Mucosa of rectum (tissue), 2 donors: ENCODE data around the gene PCDH9.

Source experiments
- H3K27ac ChIP-seq, 2 donors: one replicate each; pipeline ENCODE4 v1.7.0; 2013; ENCODE audit warnings: inconsistent platforms in 2 of 2, low read depth in 2 of 2, low read length in 2 of 2
- H3K27me3 ChIP-seq, 2 donors: one replicate each; pipeline ENCODE4 v1.7.0; 2013; ENCODE audit warnings: low read length in 2 of 2; ENCODE audit not compliant: control insufficient read depth in 2 of 2, insufficient read depth in 2 of 2
- H3K36me3 ChIP-seq, 2 donors: one replicate each; pipeline ENCODE4 v1.7.0; 2013; ENCODE audit warnings: low read length in 2 of 2; ENCODE audit not compliant: control insufficient read depth in 2 of 2, insufficient read depth in 2 of 2
- H3K4me1 ChIP-seq, 2 donors: one replicate each; pipeline ENCODE4 v1.7.0; 2013; ENCODE audit warnings: low read length in 2 of 2, mild to moderate bottlenecking in 1 of 2; ENCODE audit not compliant: control insufficient read depth in 2 of 2, insufficient read depth in 2 of 2
- H3K4me3 ChIP-seq, 2 donors: one replicate each; pipeline ENCODE4 v1.7.0; 2013; ENCODE audit warnings: low read length in 2 of 2
- H3K9ac ChIP-seq, 2 donors: one replicate each; pipeline ENCODE4 v1.7.0; 2013; ENCODE audit warnings: low read length in 2 of 2, low read depth in 1 of 2, mild to moderate bottlenecking in 1 of 2
- H3K9me3 ChIP-seq, 2 donors: one replicate each; pipeline ENCODE4 v1.7.0; 2013; ENCODE audit warnings: low read length in 2 of 2; ENCODE audit not compliant: control insufficient read depth in 2 of 2
- donor health status: healthy.
- donor health status: Normal muscosa, but diverticular disease.

The PCDH9 gene

GRCh38 chr13:67204764-67205163, 25.4 kb downstream of the PCDH9 start:
- H3K27ac ChIP-seq: no peak overlapping the region
- H3K4me3 ChIP-seq: no peak overlapping the region

DNA sequence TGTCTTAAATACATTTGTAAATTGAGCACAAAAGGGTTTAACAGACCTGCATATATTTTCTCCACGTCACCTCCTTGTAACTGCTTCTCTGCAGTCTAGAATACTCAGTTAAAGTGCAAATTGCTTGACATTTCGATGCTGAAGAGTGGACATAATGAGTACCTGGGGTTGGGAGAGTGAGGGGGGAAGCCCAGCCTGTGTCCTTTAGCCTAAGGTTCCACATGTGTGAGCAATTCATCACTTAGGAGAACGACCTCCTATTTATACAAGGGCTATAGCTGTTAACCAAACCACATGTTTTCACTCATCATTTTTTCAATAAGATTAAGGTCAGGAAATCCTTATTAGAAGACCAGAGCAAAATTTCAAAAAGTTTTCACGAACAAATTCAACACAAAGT, 29.5 kb downstream of the PCDH9 start:
- no peaks in the 10 kb centered on the region for H3K4me1 ChIP-seq
- H3K9me3 ChIP-seq: no peaks in the 10 kb centered on the region
- no peaks in the 10 kb centered on the region for H3K36me3 ChIP-seq
- H3K4me3 ChIP-seq: no peak overlapping the region
- H3K9ac ChIP-seq: no peak overlapping the region
- H3K27ac ChIP-seq: no peak overlapping the region
- no peaks in the 10 kb centered on the region for H3K27me3 ChIP-seq

More at GRCh38 chr13:67204764-67205163, 25.4 kb downstream of the PCDH9 start:
- Histone ChIP-seq H3K27me3 (no peaks in the 10 kb centered on the region), H3K9me3 (no peaks in the 10 kb centered on the region), H3K36me3 (no peaks in the 10 kb centered on the region), H3K4me1 (no peaks in the 10 kb centered on the region), H3K9ac (no peak overlapping the region)

- Histone ChIP-seq H3K4me3 (no peak overlapping the region), H3K27me3 (no peaks in the 10 kb centered on the region), H3K27ac (no peak overlapping the region), H3K9me3 (no peaks in the 10 kb centered on the region), H3K9ac (no peak overlapping the region), H3K4me1 (no peaks in the 10 kb centered on the region), H3K36me3 (no peaks in the 10 kb centered on the region)
Measured at GRCh38 chr13:67200183-67200582, 30.0 kb downstream of the PCDH9 start.

DNA sequence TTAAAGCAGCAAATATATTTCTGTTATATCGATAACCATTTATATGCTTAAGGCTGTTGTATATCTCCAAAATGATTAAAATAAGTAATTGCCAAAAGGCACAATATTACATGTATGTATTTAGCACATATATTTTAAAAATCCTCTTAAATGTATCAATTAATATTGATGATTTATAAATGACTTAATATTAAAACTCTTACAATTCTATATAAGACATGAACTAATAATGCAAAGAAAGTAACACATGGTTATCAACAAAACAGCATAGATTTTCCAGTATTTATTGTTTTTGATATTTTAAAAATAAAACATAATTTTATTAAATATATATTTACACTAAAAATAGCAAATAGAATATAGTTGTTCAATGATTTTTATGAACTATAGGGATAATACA, 32.4 kb downstream of the PCDH9 start:
- H3K4me1 ChIP-seq: no peaks in the 10 kb centered on the region
- no peaks in the 10 kb centered on the region for H3K9me3 ChIP-seq
- no peaks in the 10 kb centered on the region for H3K27me3 ChIP-seq
- H3K27ac ChIP-seq: no peak overlapping the region
- H3K9ac ChIP-seq: no peak overlapping the region
- no peaks in the 10 kb centered on the region for H3K36me3 ChIP-seq
- no peak overlapping the region for H3K4me3 ChIP-seq

- Histone ChIP-seq H3K27ac (no peak overlapping the region), H3K9me3 (no peaks in the 10 kb centered on the region)
Measured at GRCh38 chr13:67193979-67194378, 36.2 kb downstream of the PCDH9 start.

GRCh38 chr13:67192751-67193150, 37.4 kb downstream of the PCDH9 start:
- H3K9ac ChIP-seq: no peak overlapping the region
- H3K27me3 ChIP-seq: no peaks in the 10 kb centered on the region
- no peak overlapping the region for H3K27ac ChIP-seq
- no peak overlapping the region for H3K4me3 ChIP-seq
- H3K9me3 ChIP-seq: no peaks in the 10 kb centered on the region
- H3K36me3 ChIP-seq: no peaks in the 10 kb centered on the region
- no peaks in the 10 kb centered on the region for H3K4me1 ChIP-seq

More at GRCh38 chr13:67193979-67194378, 36.2 kb downstream of the PCDH9 start:
- Histone ChIP-seq H3K4me3 (no peak overlapping the region), H3K27me3 (no peaks in the 10 kb centered on the region), H3K36me3 (no peaks in the 10 kb centered on the region), H3K9ac (no peak overlapping the region), H3K4me1 (no peaks in the 10 kb centered on the region)

DNA sequence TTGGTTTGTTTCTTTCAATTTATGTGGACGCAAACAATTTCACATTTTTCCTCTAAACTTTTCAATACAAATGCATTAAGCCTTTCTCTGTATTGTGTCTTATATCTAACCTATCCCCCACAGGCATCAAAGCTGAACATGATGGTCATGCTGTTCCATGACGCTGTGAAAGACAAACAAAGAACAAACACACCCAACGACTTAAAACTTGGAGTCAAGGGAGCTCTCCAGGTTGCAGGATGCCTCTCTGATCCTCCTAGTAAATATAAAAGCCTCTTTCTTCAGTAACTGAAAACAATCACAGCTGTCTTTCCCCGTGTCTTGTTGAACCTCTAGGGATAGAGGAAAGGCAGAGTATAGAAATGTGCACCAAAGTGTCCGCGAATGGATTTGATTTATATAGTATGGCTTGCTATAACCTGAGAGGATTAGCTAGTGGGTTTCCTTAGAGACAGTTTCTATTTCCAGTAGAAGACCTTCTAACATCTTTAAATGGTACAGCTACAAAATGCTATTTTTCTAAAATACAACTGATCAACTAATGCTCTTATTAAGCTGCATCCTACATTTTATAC, 43.1 kb downstream of the PCDH9 start:
- Histone ChIP-seq H3K27ac (no peak overlapping the region), H3K9ac (no peak overlapping the region), H3K4me3 (no peak overlapping the region), H3K4me1 (no peaks in the 10 kb centered on the region), H3K9me3 (no peaks in the 10 kb centered on the region), H3K27me3 (no peaks in the 10 kb centered on the region), H3K36me3 (no peaks in the 10 kb centered on the region)

GRCh38 chr13:67184247-67184646, 45.9 kb downstream of the PCDH9 start:
- Histone ChIP-seq H3K9ac (no peak overlapping the region), H3K4me1 (no peaks in the 10 kb centered on the region), H3K36me3 (no peaks in the 10 kb centered on the region), H3K27me3 (no peaks in the 10 kb centered on the region), H3K9me3 (no peaks in the 10 kb centered on the region), H3K4me3 (no peak overlapping the region), H3K27ac (no peak overlapping the region)

- Histone ChIP-seq H3K9ac (no peak overlapping the region), H3K4me3 (no peak overlapping the region), H3K36me3 (no peaks in the 10 kb centered on the region), H3K4me1 (no peaks in the 10 kb centered on the region), H3K9me3 (no peaks in the 10 kb centered on the region), H3K27me3 (no peaks in the 10 kb centered on the region), H3K27ac (no peak overlapping the region)
Measured at GRCh38 chr13:67183151-67183550, 47.0 kb downstream of the PCDH9 start.

DNA sequence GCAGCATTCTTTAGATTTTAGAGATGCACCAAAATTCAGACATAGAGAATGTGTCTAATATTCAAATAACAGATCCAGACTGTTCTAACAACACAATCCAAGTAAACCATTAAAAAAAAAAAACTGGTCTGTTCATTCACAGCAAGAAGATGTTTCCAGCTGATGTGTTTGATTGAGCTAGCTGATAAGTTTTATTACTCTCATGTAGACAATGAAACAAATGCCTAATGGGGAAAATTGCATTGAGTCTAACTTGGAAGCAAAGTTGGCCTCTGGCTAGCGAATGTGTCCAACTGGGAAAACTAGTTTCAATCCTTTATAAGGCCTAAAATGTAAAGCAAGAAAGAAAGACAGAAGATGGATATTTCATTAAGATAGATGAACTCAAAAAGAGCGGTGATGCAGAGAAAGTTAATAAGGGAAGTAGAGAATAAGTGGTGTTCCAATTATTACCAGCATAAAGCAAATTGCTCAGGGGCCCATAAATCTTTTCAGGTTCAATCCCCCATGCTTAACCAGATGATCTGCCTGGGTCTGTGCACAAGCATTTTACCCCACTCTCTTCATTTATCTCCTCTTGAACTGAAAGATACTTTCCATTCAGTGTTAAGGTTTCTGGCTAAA, 54.2 kb downstream of the PCDH9 start:
- Histone ChIP-seq H3K27ac (no peak overlapping the region), H3K27me3 (no peaks in the 10 kb centered on the region), H3K36me3 (no peaks in the 10 kb centered on the region), H3K4me1 (no peaks in the 10 kb centered on the region), H3K4me3 (no peak overlapping the region), H3K9me3 (no peaks in the 10 kb centered on the region), H3K9ac (no peak overlapping the region)
